ENCODE data around the gene PCSK5.

GRCh38 chr9:76400534-76401096 is 510.1 kb downstream of the PCSK5 start:
- TF ChIP-seq CTCF (IDR thresholded peaks at IDR 0.05 in 2 of 3, conservative IDR thresholded peaks at IDR 0.05 in 1 of 3; ENCODE audit: borderline replicate concordance in 1 of 3, insufficient read depth in 1 of 3, low read depth in 2 of 3, low read length in 2 of 3) (no peak), POLR2A (IDR thresholded peaks at IDR 0.05; ENCODE audit: borderline replicate concordance, extremely low read depth, insufficient read depth, insufficient read length) (no peak), YY1 (IDR thresholded peaks at IDR 0.05; ENCODE audit: extremely low read depth, insufficient replicate concordance, low read depth, low read length) (no peak), EZH2 (IDR thresholded peaks at IDR 0.05) (no peak), RAD21 (IDR thresholded peaks at IDR 0.05; ENCODE audit: low read depth) (no peak), MAX (IDR thresholded peaks at IDR 0.05) (no peak)
